ENCODE measurements around the gene DACT2.

DNA sequence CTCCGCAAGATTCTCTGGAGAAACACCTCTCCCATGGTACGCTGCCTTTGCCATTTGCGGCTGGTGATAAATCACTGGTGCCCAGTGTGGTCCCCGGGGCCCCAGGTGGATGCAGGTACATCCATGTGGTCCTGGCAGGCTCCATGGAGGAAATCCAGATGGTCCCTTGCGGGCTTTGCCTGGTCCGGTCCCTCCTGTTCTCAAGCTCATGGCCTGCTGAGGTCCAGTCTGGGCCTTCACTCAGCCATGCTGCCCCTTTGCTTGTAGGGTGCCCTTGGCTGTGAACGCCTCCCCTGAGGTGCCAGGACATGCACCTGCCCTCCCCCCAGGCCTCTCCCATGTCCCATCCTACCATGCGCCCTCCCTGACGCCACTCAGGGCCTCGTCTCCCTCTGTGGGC lies 21.2 kb upstream of the DACT2 start:
- TF ChIP-seq, protein P1, sequence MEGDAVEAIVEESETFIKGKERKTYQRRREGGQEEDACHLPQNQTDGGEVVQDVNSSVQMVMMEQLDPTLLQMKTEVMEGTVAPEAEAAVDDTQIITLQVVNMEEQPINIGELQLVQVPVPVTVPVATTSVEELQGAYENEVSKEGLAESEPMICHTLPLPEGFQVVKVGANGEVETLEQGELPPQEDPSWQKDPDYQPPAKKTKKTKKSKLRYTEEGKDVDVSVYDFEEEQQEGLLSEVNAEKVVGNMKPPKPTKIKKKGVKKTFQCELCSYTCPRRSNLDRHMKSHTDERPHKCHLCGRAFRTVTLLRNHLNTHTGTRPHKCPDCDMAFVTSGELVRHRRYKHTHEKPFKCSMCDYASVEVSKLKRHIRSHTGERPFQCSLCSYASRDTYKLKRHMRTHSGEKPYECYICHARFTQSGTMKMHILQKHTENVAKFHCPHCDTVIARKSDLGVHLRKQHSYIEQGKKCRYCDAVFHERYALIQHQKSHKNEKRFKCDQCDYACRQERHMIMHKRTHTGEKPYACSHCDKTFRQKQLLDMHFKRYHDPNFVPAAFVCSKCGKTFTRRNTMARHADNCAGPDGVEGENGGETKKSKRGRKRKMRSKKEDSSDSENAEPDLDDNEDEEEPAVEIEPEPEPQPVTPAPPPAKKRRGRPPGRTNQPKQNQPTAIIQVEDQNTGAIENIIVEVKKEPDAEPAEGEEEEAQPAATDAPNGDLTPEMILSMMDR (conservative IDR thresholded peaks at IDR 0.05): no peak
- no peak for TF ChIP-seq ZFX (IDR thresholded peaks at IDR 0.05)

Measured in C4-2B (cell line).